K562 (cell line): ENCODE measurements around the gene KIAA0319L. TPM values are rescaled to one million over a fixed set of nuclear protein-coding genes. Genes with fewer than 3 reads are reported as not detected.
A peak's percentile ranks its signal among the peaks of the same experiment; 100 is the strongest.

Experiments
- ARID1B ChIP-seq: fragments of 450-650 bp; IDR thresholded peaks from 2 replicates; pipeline ENCODE4 v1.6.1; 2016; ENCODE audit warnings: antibody characterized with exemption, mild to moderate bottlenecking, inconsistent platforms
- CEBPG ChIP-seq, 3 experiments: fragments of 200-800 bp in 1 of 3; sonication (Bioruptor generic) in 1 of 3; sonication (generic) in 1 of 3; formaldehyde crosslinking in 1 of 3; IDR thresholded peaks in 2 of 3; conservative IDR thresholded peaks in 1 of 3; 2 replicates each; pipeline versions ENCODE4 v1.6.1 to v1.8.0; 2016 to 2022; ENCODE audit warnings: missing compliant biosample characterization in 2 of 3, missing genetic modification characterization in 2 of 3, mild to moderate bottlenecking in 1 of 3, missing genetic modification reagents in 1 of 3
- CREM ChIP-seq: IDR thresholded peaks from 2 replicates; pipeline ENCODE4 v1.6.1; 2014; ENCODE audit warnings: antibody characterized with exemption, low read depth
- DPF2 ChIP-seq: fragments of 450-650 bp; IDR thresholded peaks from 2 replicates; pipeline ENCODE4 v1.6.1; 2016
- EGR1 ChIP-seq: fragments of 450-650 bp; conservative IDR thresholded peaks from 2 replicates; pipeline ENCODE4 v1.6.1; 2017; ENCODE audit warnings: mild to moderate bottlenecking
- ETV6 ChIP-seq, 3 experiments: fragments of 150-350 bp in 1 of 3; sonication (generic) in 1 of 3; formaldehyde crosslinking in 1 of 3; IDR thresholded peaks; 2 replicates each; pipeline versions ENCODE4 v1.6.1 to v1.8.0; 2014 to 2022; ENCODE audit warnings: borderline replicate concordance in 2 of 3, low read depth in 2 of 3, antibody characterized with exemption in 1 of 3, low read length in 1 of 3, mild to moderate bottlenecking in 1 of 3, missing genetic modification reagents in 1 of 3
- HIVEP1 ChIP-seq: fragments of 250-450 bp; sonication (Bioruptor Pico); IDR thresholded peaks from 2 replicates; pipeline ENCODE4 v1.4.0; 2020; ENCODE audit warnings: mild to moderate bottlenecking
- JUND ChIP-seq, 2 experiments: IDR thresholded peaks; 2 replicates in 1 of 2; 3 replicates in 1 of 2; pipeline ENCODE4 v1.6.1; 2011; ENCODE audit warnings: borderline replicate concordance in 2 of 2, low read depth in 2 of 2, low read length in 2 of 2, improper control_type of control experiment in 1 of 2, missing biosample characterization in 1 of 2, missing genetic modification characterization in 1 of 2, missing genetic modification reagents in 1 of 2
- MAFF ChIP-seq: IDR thresholded peaks from 2 replicates; pipeline ENCODE4 v1.6.1; 2012; ENCODE audit warnings: low read length, improper control_type of control experiment
- MAFG ChIP-seq: fragments of 450-650 bp; conservative IDR thresholded peaks from 2 replicates; pipeline ENCODE4 v1.6.1; 2016; ENCODE audit warnings: missing genetic modification characterization, missing compliant biosample characterization
- MEF2A ChIP-seq: IDR thresholded peaks from 2 replicates; pipeline ENCODE4 v1.6.1; 2011; ENCODE audit warnings: low read depth, mild to moderate bottlenecking, low read length, moderate library complexity; ENCODE audit not compliant: control insufficient read depth
- NFIC ChIP-seq: fragments of 450-650 bp; IDR thresholded peaks from 2 replicates; pipeline ENCODE4 v1.6.1; 2017; ENCODE audit warnings: mild to moderate bottlenecking, inconsistent platforms
- RBM34 ChIP-seq: fragments of 200-400 bp; formaldehyde crosslinking; IDR thresholded peaks from 2 replicates; pipeline ENCODE4 v1.6.1; 2018; ENCODE audit warnings: low read length, borderline replicate concordance; ENCODE audit not compliant: insufficient read depth
- ZFX ChIP-seq: sonication (generic); formaldehyde crosslinking; IDR thresholded peaks from 2 replicates; pipeline ENCODE4 v1.8.0; 2022; ENCODE audit warnings: mild to moderate bottlenecking, missing genetic modification reagents, moderate library complexity
- polyA plus RNA-seq, 8 experiments: library from polyadenylated mRNA; depleted of rRNA in 4 of 8; stranded (reverse) in 5 of 8; unstranded in 3 of 8; fragments of >200 nt; fragmentation: Nextera tagmentation in 2 of 8; fragmentation: Illumina TruSeq in 1 of 8; extraction: Ambion mirVana in 2 of 8; extraction: Trizol in 1 of 8; gene quantifications; 2 replicates each; pipeline versions ENCODE4 v1.2.1 to v1.2.3, GENCODE V29; 2011 to 2014; ENCODE audit warnings: inconsistent platforms in 1 of 8, missing spikeins in 1 of 8
- total RNA-seq, 7 experiments: library from RNA; depleted of rRNA in 6 of 7; stranded (reverse); fragments of >200 nt in 6 of 7; fragmentation: Illumina TruSeq in 2 of 7; extraction: Trizol in 2 of 7; gene quantifications; 2 replicates each; pipeline versions ENCODE4 v1.2.1 to v1.2.3, GENCODE V29; 2011 to 2021; ENCODE audit warnings: low replicate concordance in 1 of 7
- TF ChIP-seq, protein P1 (sequence below), 2 experiments: fragments of 450-650 bp; conservative IDR thresholded peaks; 2 replicates each; pipeline ENCODE4 v1.6.1; 2017; ENCODE audit warnings: mild to moderate bottlenecking in 2 of 2, moderate library complexity in 2 of 2
- TF ChIP-seq, protein P2 (sequence below): sonication (generic); IDR thresholded peaks from 2 replicates; pipeline ENCODE4 v1.6.1; 2016
- TF ChIP-seq, protein P3 (sequence below), 2 experiments: IDR thresholded peaks in 1 of 2; conservative IDR thresholded peaks in 1 of 2; 2 replicates each; pipeline ENCODE4 v1.6.1; 2016; ENCODE audit warnings: low read depth in 2 of 2, mild to moderate bottlenecking in 1 of 2, missing compliant biosample characterization in 1 of 2, missing genetic modification characterization in 1 of 2, moderate library complexity in 1 of 2

Gene KIAA0319L
- total and polyA plus RNA-seq, 9 of the 15 experiments (the other 6 are each of a cell fraction or from before 2014, with no cell fraction given): 2.4 to 51.7 (median 27.4) TPM

DNA sequence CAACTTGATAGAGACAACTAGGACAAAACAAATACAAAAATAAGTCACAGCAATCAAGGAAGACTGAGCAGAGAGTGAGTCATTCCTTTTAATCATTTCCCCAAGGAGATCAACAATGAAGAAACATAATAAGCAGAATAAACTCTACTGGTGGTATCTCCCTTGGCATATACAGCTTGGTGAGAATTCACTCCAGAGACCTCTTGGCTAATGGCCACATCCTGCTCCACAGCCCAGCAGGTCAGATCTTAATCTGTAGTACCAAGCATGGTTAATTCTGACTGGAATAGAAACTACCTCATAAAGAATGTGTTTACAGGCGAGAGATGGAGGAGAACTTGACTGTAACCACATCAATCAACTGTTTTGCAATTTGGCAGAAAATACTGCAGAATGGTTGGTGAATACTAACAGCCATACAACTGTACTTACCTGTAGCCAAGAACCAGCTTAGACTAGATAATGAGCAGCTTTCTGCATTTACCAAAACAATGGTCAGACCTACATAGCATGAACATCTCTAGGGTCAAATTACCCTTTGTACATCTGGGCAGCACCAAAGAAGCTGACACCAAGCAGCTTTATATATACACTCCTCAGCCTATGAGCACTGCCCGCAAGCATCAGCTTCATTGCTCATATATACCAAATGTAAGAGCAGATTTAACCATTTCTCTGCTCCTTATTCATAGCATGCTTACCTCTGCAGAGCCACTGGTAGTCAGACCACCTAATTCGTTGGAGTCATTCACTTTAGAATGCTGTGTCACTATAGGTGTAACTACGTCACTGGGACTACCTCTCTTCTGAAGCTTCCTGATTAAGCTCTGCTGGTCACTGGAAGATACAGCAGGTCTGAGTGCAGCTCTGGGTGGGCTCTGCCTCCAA, 51.0 kb downstream of the KIAA0319L start (continued):
- TF ChIP-seq, protein P1, sequence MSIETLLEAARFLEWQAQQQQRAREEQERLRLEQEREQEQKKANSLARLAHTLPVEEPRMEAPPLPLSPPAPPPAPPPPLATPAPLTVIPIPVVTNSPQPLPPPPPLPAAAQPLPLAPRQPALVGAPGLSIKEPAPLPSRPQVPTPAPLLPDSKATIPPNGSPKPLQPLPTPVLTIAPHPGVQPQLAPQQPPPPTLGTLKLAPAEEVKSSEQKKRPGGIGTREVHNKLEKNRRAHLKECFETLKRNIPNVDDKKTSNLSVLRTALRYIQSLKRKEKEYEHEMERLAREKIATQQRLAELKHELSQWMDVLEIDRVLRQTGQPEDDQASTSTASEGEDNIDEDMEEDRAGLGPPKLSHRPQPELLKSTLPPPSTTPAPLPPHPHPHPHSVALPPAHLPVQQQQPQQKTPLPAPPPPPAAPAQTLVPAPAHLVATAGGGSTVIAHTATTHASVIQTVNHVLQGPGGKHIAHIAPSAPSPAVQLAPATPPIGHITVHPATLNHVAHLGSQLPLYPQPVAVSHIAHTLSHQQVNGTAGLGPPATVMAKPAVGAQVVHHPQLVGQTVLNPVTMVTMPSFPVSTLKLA (conservative IDR thresholded peaks at IDR 0.05): 0 out of 4 replicates have a peak, but pooled peaks of 1 of the 2 experiments have one; percentile 18
- TF ChIP-seq ARID1B (0 out of 2 replicates have a peak, but pooled peaks have one; percentile 22), EGR1 (no peak), MAFG (peak; percentile 69), CREM (peak; percentile 87), MEF2A (peak; percentile 64; the same call in 1 of the 2 replicates), ZFX (no peak), MAFF (peak; percentile 70), CEBPG (CRISPR knock-in tag; IDR thresholded peaks at IDR 0.05) (no peak), CEBPG (tag; conservative IDR thresholded peaks at IDR 0.05 in 1 of 2, IDR thresholded peaks at IDR 0.05 in 1 of 2) (peak in 1 of 2 experiments; percentile 32; a peak in 1 of 4 replicates), HIVEP1 (CRISPR knock-in tag) (no peak), DPF2 (peak; percentile 34; the same call in 1 of the 2 replicates), JUND (IDR thresholded peaks at IDR 0.05; ENCODE audit: borderline replicate concordance, low read depth, low read length) (0 out of 2 replicates have a peak, but pooled peaks have one; percentile 36), JUND (tag; IDR thresholded peaks at IDR 0.05; ENCODE audit: borderline replicate concordance, low read depth, low read length) (0 out of 3 replicates have a peak, but pooled peaks have one; percentile 8), ETV6 (IDR thresholded peaks at IDR 0.05; ENCODE audit: borderline replicate concordance in 1 of 2, low read depth in 2 of 2, low read length in 1 of 2) (no peak), ETV6 (CRISPR knock-in tag; IDR thresholded peaks at IDR 0.05; ENCODE audit: borderline replicate concordance) (no peak), RBM34 (no peak), NFIC (peak; percentile 46)
- TF ChIP-seq, protein P2, sequence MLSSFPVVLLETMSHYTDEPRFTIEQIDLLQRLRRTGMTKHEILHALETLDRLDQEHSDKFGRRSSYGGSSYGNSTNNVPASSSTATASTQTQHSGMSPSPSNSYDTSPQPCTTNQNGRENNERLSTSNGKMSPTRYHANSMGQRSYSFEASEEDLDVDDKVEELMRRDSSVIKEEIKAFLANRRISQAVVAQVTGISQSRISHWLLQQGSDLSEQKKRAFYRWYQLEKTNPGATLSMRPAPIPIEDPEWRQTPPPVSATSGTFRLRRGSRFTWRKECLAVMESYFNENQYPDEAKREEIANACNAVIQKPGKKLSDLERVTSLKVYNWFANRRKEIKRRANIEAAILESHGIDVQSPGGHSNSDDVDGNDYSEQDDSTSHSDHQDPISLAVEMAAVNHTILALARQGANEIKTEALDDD: peak; percentile 62
- TF ChIP-seq, protein P3, sequence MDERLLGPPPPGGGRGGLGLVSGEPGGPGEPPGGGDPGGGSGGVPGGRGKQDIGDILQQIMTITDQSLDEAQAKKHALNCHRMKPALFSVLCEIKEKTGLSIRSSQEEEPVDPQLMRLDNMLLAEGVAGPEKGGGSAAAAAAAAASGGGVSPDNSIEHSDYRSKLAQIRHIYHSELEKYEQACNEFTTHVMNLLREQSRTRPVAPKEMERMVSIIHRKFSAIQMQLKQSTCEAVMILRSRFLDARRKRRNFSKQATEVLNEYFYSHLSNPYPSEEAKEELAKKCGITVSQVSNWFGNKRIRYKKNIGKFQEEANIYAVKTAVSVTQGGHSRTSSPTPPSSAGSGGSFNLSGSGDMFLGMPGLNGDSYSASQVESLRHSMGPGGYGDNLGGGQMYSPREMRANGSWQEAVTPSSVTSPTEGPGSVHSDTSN (CRISPR knock-in tag; IDR thresholded peaks at IDR 0.05; ENCODE audit: low read depth): no peak
- TF ChIP-seq, protein P3 (tag; conservative IDR thresholded peaks at IDR 0.05; ENCODE audit: low read depth): peak; percentile 27; the same call in 1 of the 2 replicates
